Thyroid gland (tissue), 4 donors: Measurements from ENCODE around the gene PAK5.

Experiments used
- POLR2A ChIP-seq, 2 donors: fragments of 450-650 bp; IDR thresholded peaks; one replicate each; pipeline ENCODE4 v1.6.1; 2017; ENCODE audit warnings: antibody characterized with exemption in 2 of 2, mild to moderate bottlenecking in 2 of 2, moderate library complexity in 1 of 2
- TF ChIP-seq, protein P1 (sequence below), 6 experiments: fragments of 200-600 bp in 3 of 6; fragments of 450-650 bp in 3 of 6; sonication (generic) in 3 of 6; IDR thresholded peaks; one replicate each; pipeline ENCODE4 v1.5.1; 2016 to 2019; ENCODE audit warnings: antibody characterized with exemption in 6 of 6, mild to moderate bottlenecking in 2 of 6, inconsistent platforms in 1 of 6, moderate library complexity in 1 of 6

DNA sequence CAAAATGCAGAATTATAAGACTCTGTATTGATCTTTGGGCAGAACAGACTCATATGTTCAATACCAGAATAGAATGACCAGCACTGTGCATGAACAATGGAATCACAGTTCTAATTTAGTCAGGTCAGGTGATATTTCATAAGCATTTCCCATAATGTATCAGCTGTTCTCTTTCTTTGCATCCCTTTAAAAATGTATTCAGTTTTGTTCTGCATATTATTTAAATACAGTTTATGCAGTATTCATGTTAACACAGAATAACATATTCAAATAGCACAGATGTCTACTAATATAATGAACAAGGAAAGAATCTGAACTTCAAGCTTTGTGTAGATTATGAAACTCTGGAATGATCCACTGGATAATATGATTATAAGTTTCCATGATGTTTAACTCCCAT lies 196.0 kb downstream of the PAK5 start:
- TF ChIP-seq, protein P1, sequence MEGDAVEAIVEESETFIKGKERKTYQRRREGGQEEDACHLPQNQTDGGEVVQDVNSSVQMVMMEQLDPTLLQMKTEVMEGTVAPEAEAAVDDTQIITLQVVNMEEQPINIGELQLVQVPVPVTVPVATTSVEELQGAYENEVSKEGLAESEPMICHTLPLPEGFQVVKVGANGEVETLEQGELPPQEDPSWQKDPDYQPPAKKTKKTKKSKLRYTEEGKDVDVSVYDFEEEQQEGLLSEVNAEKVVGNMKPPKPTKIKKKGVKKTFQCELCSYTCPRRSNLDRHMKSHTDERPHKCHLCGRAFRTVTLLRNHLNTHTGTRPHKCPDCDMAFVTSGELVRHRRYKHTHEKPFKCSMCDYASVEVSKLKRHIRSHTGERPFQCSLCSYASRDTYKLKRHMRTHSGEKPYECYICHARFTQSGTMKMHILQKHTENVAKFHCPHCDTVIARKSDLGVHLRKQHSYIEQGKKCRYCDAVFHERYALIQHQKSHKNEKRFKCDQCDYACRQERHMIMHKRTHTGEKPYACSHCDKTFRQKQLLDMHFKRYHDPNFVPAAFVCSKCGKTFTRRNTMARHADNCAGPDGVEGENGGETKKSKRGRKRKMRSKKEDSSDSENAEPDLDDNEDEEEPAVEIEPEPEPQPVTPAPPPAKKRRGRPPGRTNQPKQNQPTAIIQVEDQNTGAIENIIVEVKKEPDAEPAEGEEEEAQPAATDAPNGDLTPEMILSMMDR (IDR thresholded peaks at IDR 0.05) = no peak
- no peak for TF ChIP-seq POLR2A (IDR thresholded peaks at IDR 0.05)
